ENCODE data around the gene PAXIP1. TPM values are rescaled to one million over a fixed set of nuclear protein-coding genes. Genes with fewer than 3 reads are reported as not detected.

PAXIP1 gene
- total RNA-seq, 1 donor from 2014 or later, result 11.8 TPM

DNA sequence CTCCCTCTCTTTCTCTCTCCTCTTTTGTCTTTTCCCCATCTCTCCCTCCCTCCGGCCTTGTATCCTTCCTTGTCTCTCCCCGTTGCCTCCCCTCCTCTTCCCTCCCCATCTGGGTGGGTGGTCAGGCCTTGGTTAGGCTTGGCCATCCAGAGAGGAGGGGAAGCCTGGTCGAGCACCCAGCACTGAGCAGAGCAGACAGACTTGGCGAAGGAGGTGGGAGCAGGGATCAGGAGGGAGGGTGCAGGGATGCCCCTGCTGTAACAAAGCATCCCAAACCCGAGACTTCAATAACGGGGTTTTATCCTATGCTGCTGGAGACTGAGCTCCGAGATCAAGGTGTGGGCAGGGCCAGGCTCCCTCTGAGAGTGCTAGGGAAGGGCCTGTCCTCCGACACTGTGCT, 97.3 kb downstream of the PAXIP1 start:
- ATAC-seq, result no peak
- peak; percentile 33 for DNase-seq
- TF ChIP-seq, protein P1, sequence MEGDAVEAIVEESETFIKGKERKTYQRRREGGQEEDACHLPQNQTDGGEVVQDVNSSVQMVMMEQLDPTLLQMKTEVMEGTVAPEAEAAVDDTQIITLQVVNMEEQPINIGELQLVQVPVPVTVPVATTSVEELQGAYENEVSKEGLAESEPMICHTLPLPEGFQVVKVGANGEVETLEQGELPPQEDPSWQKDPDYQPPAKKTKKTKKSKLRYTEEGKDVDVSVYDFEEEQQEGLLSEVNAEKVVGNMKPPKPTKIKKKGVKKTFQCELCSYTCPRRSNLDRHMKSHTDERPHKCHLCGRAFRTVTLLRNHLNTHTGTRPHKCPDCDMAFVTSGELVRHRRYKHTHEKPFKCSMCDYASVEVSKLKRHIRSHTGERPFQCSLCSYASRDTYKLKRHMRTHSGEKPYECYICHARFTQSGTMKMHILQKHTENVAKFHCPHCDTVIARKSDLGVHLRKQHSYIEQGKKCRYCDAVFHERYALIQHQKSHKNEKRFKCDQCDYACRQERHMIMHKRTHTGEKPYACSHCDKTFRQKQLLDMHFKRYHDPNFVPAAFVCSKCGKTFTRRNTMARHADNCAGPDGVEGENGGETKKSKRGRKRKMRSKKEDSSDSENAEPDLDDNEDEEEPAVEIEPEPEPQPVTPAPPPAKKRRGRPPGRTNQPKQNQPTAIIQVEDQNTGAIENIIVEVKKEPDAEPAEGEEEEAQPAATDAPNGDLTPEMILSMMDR (IDR thresholded peaks at IDR 0.05), result no peak
- H3K9me3 ChIP-seq, result no peaks in the 10 kb centered on the region
- H3K27me3 ChIP-seq, result peaks cover 10% of the 10 kb centered on the region
- intact Hi-C loops (cut with DNase I), result no loop called here
- H3K27ac ChIP-seq, result no peak overlapping the region
- no peak overlapping the region for H3K4me3 ChIP-seq
- no peaks in the 10 kb centered on the region for H3K36me3 ChIP-seq
- no peaks in the 10 kb centered on the region for H3K4me1 ChIP-seq

DNA sequence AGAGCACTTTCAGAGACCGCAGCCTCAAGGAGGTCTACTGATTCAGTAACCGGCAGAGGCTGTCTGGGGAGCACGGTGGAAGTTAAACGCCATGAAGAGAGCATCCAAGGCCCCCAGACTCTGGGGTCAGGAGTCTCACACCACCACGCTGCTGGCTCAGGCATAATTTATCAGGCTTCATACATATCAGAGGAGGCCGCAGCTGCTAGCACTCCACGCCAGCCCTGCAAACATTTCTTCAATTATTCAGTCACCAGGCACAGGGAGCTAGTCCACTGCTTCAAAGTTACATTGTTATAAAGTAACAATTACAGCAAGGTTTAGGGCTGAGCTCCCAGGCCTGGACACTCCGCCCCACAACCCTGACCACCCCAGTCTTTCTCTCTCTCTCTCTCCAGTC, 97.8 kb downstream of the PAXIP1 start:
- ATAC-seq, result no peak
- Histone ChIP-seq H3K27ac (no peak overlapping the region), H3K36me3 (no peaks in the 10 kb centered on the region), H3K4me1 (no peaks in the 10 kb centered on the region), H3K4me3 (no peak overlapping the region), H3K9me3 (no peaks in the 10 kb centered on the region), H3K27me3 (peaks cover 10% of the 10 kb centered on the region)
- intact Hi-C loops (cut with DNase I), result no loop called here
- TF ChIP-seq, protein P1 (IDR thresholded peaks at IDR 0.05), result no peak
- DNase-seq, result no peak

DNA sequence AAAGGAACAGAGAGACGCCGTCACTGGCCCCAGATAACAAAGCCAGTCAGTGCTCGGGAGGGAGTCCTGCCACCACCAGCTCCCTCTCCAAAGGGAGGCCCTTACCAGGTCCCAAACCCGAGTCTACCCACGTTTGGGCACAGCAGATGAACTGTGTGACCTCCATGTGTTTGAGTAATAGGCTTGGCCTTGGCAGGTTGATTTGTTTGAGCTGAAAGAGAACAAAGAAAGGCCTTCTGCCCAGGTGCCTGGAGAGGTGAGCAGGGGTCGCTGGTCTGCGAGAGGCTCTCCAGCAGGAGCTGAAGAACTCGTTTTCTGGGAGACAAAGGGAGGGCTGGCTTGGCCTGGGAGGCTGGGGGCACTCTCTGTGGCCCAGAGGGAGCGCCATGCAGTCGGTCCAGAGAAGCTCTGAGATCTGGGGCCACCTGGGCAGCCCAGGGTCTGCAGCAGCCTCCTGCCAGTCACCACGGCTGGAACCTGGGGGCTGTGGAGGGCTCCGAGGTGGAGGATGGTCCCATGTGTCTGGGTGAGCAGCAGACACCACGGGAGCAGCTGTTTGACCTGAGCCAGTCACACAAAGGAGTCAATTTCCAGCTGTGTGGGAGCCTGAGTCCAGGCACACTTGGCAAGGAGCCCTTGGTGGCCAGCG, 99.7 kb downstream of the PAXIP1 start:
- H3K9me3 ChIP-seq, result no peaks in the 10 kb centered on the region
- H3K4me1 ChIP-seq, result no peaks in the 10 kb centered on the region
- H3K27ac ChIP-seq, result no peak overlapping the region
- ATAC-seq (no peak), DNase-seq (peak; percentile 48)
- intact Hi-C loops (cut with DNase I), result no loop called here
- no peak overlapping the region for H3K4me3 ChIP-seq
- TF ChIP-seq, protein P1 (IDR thresholded peaks at IDR 0.05), result no peak
- no peaks in the 10 kb centered on the region for H3K36me3 ChIP-seq
- H3K27me3 ChIP-seq, result no peaks in the 10 kb centered on the region

DNA sequence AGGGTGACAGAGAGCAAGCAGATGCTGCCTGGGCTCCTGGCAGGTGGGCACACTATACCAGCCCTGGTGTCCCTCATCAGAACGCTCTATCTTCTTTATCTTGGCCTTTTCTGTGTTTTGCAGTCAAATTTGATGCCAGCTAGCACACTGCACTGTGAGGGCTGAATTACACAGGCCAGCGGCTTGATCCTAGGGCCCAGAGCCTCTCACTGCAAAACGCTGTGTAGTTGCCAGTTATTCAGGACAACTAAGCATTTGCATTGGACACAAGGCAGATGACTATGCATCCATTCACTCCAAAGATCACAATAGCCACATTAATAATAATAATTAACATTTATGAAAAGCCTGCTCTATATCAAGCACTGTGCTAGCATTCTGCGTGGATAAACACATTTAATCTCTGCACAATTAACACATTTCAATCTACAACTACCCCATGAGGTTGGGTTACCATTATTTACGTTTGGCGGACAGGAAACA, 100.3 kb downstream of the PAXIP1 start:
- ATAC-seq (no peak), DNase-seq (peak; percentile 28)
- TF ChIP-seq, protein P1 (IDR thresholded peaks at IDR 0.05), result no peak
- H3K4me1 ChIP-seq, result no peaks in the 10 kb centered on the region
- H3K36me3 ChIP-seq, result no peaks in the 10 kb centered on the region
- intact Hi-C loops (cut with DNase I), result no loop called here
- no peak overlapping the region for H3K27ac ChIP-seq
- H3K9me3 ChIP-seq, result no peaks in the 10 kb centered on the region
- H3K4me3 ChIP-seq, result no peak overlapping the region
- H3K27me3 ChIP-seq, result no peaks in the 10 kb centered on the region

DNA sequence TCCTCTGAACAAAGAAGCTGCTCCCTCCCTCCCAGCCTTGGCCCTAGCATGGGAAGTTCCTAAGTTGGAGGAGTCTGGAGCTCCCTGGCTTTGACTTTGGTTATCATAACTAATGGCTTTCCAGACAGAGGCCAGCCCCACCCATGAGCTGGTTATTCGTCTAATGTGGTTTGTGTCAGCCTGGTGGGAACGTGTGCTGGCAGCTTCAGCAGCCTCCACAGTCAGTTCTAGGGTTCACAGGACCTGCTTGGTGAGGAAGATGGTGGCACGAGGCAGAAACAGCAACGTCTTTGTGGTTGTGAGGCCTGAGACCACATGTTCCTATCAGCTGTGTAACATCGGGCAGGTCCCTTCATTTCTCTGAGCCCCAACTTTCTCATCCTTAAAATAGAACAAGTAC, 103.1 kb downstream of the PAXIP1 start:
- no peaks in the 10 kb centered on the region for H3K27me3 ChIP-seq
- DNase-seq (no peak), ATAC-seq (no peak)
- H3K36me3 ChIP-seq, result no peaks in the 10 kb centered on the region
- no peaks in the 10 kb centered on the region for H3K4me1 ChIP-seq
- H3K27ac ChIP-seq, result no peak overlapping the region
- intact Hi-C loops (cut with DNase I), result no loop called here
- no peaks in the 10 kb centered on the region for H3K9me3 ChIP-seq
- TF ChIP-seq, protein P1 (IDR thresholded peaks at IDR 0.05), result no peak
- no peak overlapping the region for H3K4me3 ChIP-seq

Measured in upper lobe of right lung (tissue), 1 donor.